Neural cell (in vitro differentiated cells): ENCODE results near the gene PEX11B. TPM values are rescaled to one million over a fixed set of nuclear protein-coding genes. Genes with fewer than 3 reads are reported as not detected.

Source experiments
- H2AFZ ChIP-seq: fragments of 200-600, 300-800 bp; sonication (generic), shearing (Covaris generic); 2 replicates; pipeline ENCODE4 v1.6.0; 2014; ENCODE audit warnings: low read depth, mild to moderate bottlenecking, antibody characterized with exemption, low read length, moderate library complexity
- H3F3A ChIP-seq: fragments of 200-600 bp; shearing (Covaris generic); 2 replicates; pipeline ENCODE4 v1.6.1; 2016; ENCODE audit warnings: mild to moderate bottlenecking, moderate library complexity, mixed read lengths, antibody characterized with exemption, low read length; ENCODE audit not compliant: insufficient read depth, poor library complexity, severe bottlenecking
- H3K27ac ChIP-seq: fragments of 200-600, 300-800 bp; sonication (generic), shearing (Covaris generic); 2 replicates; pipeline ENCODE4 v1.5.1; 2014; ENCODE audit warnings: mild to moderate bottlenecking, low read length, moderate library complexity
- H3K27me3 ChIP-seq: fragments of 300-800, 200-600 bp; sonication (generic), shearing (Covaris generic); 2 replicates; pipeline ENCODE4 v1.6.0; 2014; ENCODE audit warnings: mild to moderate bottlenecking, low read depth, low read length, moderate library complexity; ENCODE audit not compliant: insufficient read depth
- H3K36me3 ChIP-seq: fragments of 300-800, 200-600 bp; sonication (generic), shearing (Covaris generic); 2 replicates; pipeline ENCODE4 v1.5.1; 2014; ENCODE audit warnings: mild to moderate bottlenecking, antibody characterized with exemption, low read length, moderate library complexity; ENCODE audit not compliant: insufficient read depth
- H3K4me2 ChIP-seq: fragments of 300-800, 200-600 bp; sonication (generic), shearing (Covaris generic); 2 replicates; pipeline ENCODE4 v1.6.0; 2014; ENCODE audit warnings: mild to moderate bottlenecking, low read length
- H3K4me3 ChIP-seq: fragments of 300-800, 200-600 bp; sonication (generic), shearing (Covaris generic); 2 replicates; pipeline ENCODE4 v1.5.1; 2014; ENCODE audit warnings: mild to moderate bottlenecking, low read length, moderate library complexity
- H3K79me2 ChIP-seq: fragments of 200-600 bp; shearing (Covaris generic); replicated peaks from 2 replicates; pipeline ENCODE4 v1.6.0; 2014; ENCODE audit warnings: mild to moderate bottlenecking, low read length, moderate library complexity; ENCODE audit not compliant: insufficient read depth
- H3K9ac ChIP-seq: fragments of 300-800, 200-600 bp; sonication (generic), shearing (Covaris generic); 2 replicates; pipeline ENCODE4 v1.6.1; 2016; ENCODE audit warnings: mild to moderate bottlenecking, low read length, mixed read lengths
- H3K9me2 ChIP-seq: fragments of 200-600 bp; shearing (Covaris generic); 2 replicates; pipeline ENCODE4 v1.6.1; 2016; ENCODE audit warnings: mild to moderate bottlenecking, low read length, mixed read lengths; ENCODE audit not compliant: insufficient read depth
- H3K9me3 ChIP-seq: fragments of 200-600, 300-800 bp; sonication (generic), shearing (Covaris generic); 2 replicates; pipeline ENCODE4 v1.6.1; 2016; ENCODE audit warnings: mild to moderate bottlenecking, mixed run types, low read length, moderate library complexity, mixed read lengths
- H4K20me1 ChIP-seq: fragments of 200-600 bp; shearing (Covaris generic); 2 replicates; pipeline ENCODE4 v1.6.1; 2016; ENCODE audit warnings: mild to moderate bottlenecking, mixed run types; ENCODE audit not compliant: insufficient read depth
- CTCF ChIP-seq: fragments of 450-650 bp; IDR thresholded peaks from 2 replicates; pipeline ENCODE4 v1.5.1; 2014; ENCODE audit warnings: antibody characterized with exemption, mild to moderate bottlenecking, moderate library complexity; ENCODE audit not compliant: poor library complexity, severe bottlenecking
- EP300 ChIP-seq: fragments of 450-650 bp; conservative IDR thresholded peaks from 2 replicates; pipeline ENCODE4 v1.6.1; 2014; ENCODE audit warnings: antibody characterized with exemption, mild to moderate bottlenecking, moderate library complexity; ENCODE audit not compliant: poor library complexity, severe bottlenecking
- EZH2 ChIP-seq: fragments of 200-600, 300-800 bp; shearing (Covaris generic), sonication (generic); IDR thresholded peaks from 2 replicates; pipeline ENCODE4 v1.6.1; 2014; ENCODE audit warnings: antibody characterized with exemption, low read length, borderline replicate concordance, mild to moderate bottlenecking; ENCODE audit not compliant: insufficient read depth, poor library complexity, severe bottlenecking
- MXI1 ChIP-seq: fragments of 450-650 bp; conservative IDR thresholded peaks from 2 replicates; pipeline ENCODE4 v1.6.1; 2014; ENCODE audit warnings: antibody characterized with exemption, mild to moderate bottlenecking; ENCODE audit not compliant: poor library complexity, severe bottlenecking
- POLR2AphosphoS5 ChIP-seq: IDR thresholded peaks from 2 replicates; pipeline ENCODE4 v1.6.1; 2012
- RAD21 ChIP-seq: fragments of 450-650 bp; conservative IDR thresholded peaks from 2 replicates; pipeline ENCODE4 v1.6.1; 2014; ENCODE audit warnings: antibody characterized with exemption, mild to moderate bottlenecking, moderate library complexity
- REST ChIP-seq: IDR thresholded peaks from 2 replicates; pipeline ENCODE4 v1.6.1; 2012; ENCODE audit warnings: borderline replicate concordance
- SMC3 ChIP-seq: fragments of 450-650 bp; conservative IDR thresholded peaks from 2 replicates; pipeline ENCODE4 v1.6.1; 2014; ENCODE audit warnings: antibody characterized with exemption, mild to moderate bottlenecking, moderate library complexity; ENCODE audit not compliant: poor library complexity
- TAF1 ChIP-seq: IDR thresholded peaks from 2 replicates; pipeline ENCODE4 v1.6.1; 2012; ENCODE audit warnings: low read depth
- polyA plus RNA-seq: library from polyadenylated mRNA; depleted of rRNA; stranded (reverse); fragments of >200 nt; gene quantifications from 2 replicates; pipeline ENCODE4 v1.2.3, GENCODE V29; 2014

Gene PEX11B
- polyA plus RNA-seq, 1 donor from 2014 or later = 52.4 TPM

GRCh38 chr1:145897969-145898368 lies 20.5 kb downstream of the PEX11B start:
- H4K20me1 ChIP-seq = no peaks in the 10 kb centered on the region
- H3K79me2 ChIP-seq = no peaks in the 10 kb centered on the region
- TF ChIP-seq EP300 = no peak
- TF ChIP-seq MXI1 = no peak
- no peak for TF ChIP-seq REST
- TF ChIP-seq TAF1 = no peak
- no peak for TF ChIP-seq RAD21
- TF ChIP-seq POLR2AphosphoS5 = no peak
- no peak for TF ChIP-seq SMC3
- TF ChIP-seq EZH2 = no peak
- no peak for TF ChIP-seq CTCF

GRCh38 chr1:145895471-145895870 lies 23.0 kb downstream of the PEX11B start:
- H2AFZ ChIP-seq = no peak overlapping the region
- H3K9me3 ChIP-seq = no peaks in the 10 kb centered on the region
- no peaks in the 10 kb centered on the region for H3K36me3 ChIP-seq
- no peaks in the 10 kb centered on the region for H3F3A ChIP-seq
- no peak overlapping the region for H3K27ac ChIP-seq
- H4K20me1 ChIP-seq = no peaks in the 10 kb centered on the region
- no peaks in the 10 kb centered on the region for H3K9me2 ChIP-seq
- TF ChIP-seq SMC3 (no peak), POLR2AphosphoS5 (no peak), EP300 (no peak), REST (no peak), EZH2 (no peak)
- no peak overlapping the region for H3K9ac ChIP-seq
- H3K4me2 ChIP-seq = no peak overlapping the region
- H3K79me2 ChIP-seq = no peaks in the 10 kb centered on the region
- no peak overlapping the region for H3K4me3 ChIP-seq
- no peaks in the 10 kb centered on the region for H3K27me3 ChIP-seq

More at GRCh38 chr1:145897969-145898368, 20.5 kb downstream of the PEX11B start:
- H2AFZ ChIP-seq = no peak overlapping the region
- no peaks in the 10 kb centered on the region for H3K36me3 ChIP-seq
- no peaks in the 10 kb centered on the region for H3K9me2 ChIP-seq
- no peak overlapping the region for H3K4me3 ChIP-seq
- H3F3A ChIP-seq = no peaks in the 10 kb centered on the region
- H3K27ac ChIP-seq = no peak overlapping the region
- no peaks in the 10 kb centered on the region for H3K9me3 ChIP-seq
- no peak overlapping the region for H3K4me2 ChIP-seq
- H3K9ac ChIP-seq = no peak overlapping the region
- H3K27me3 ChIP-seq = no peaks in the 10 kb centered on the region
